Measurements from ENCODE around the gene SIX5.
A peak's percentile ranks its signal among the peaks of the same experiment; 100 is the strongest.

SIX5 gene

DNA sequence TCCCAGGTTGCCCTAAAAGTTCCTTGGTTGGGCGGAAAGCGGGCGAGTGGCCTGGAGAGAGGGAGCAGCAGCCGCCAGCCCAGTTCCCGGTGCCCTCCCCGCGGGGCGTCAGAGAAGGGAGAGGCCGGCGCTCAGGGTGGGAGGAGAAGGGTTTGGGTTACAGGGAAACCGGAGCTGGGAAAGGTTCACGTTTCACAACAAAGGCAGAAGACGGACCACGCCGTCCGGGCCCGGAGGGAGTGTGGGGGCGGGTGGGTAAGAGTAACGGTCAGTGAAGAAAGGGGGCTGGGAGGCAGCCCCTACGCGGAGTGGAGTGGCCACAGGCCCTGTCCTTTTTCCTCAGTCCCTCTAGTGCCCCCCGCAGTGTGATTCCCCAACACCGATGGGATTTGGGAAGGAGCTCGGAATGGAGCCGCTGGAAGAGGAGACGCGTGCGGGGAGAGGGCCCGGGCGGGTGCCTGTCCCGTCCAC, 1.6 kb downstream of the SIX5 start:
- H4K20me1 ChIP-seq (ENCODE audit: insufficient read depth, low read length), result 0 out of 2 replicates have a peak, but pooled peaks cover 2% of the 10 kb centered on the region
- H3K4me2 ChIP-seq (ENCODE audit: insufficient read depth, low read length), result peak overlapping the region; percentile 86
- H2AFZ ChIP-seq (ENCODE audit: low read depth, low read length), result no peak overlapping the region
- H3K9me3 ChIP-seq (ENCODE audit: insufficient read depth, low read length, severe bottlenecking), result no peaks in the 10 kb centered on the region
- no peak for DNase-seq
- TF ChIP-seq, protein P1, sequence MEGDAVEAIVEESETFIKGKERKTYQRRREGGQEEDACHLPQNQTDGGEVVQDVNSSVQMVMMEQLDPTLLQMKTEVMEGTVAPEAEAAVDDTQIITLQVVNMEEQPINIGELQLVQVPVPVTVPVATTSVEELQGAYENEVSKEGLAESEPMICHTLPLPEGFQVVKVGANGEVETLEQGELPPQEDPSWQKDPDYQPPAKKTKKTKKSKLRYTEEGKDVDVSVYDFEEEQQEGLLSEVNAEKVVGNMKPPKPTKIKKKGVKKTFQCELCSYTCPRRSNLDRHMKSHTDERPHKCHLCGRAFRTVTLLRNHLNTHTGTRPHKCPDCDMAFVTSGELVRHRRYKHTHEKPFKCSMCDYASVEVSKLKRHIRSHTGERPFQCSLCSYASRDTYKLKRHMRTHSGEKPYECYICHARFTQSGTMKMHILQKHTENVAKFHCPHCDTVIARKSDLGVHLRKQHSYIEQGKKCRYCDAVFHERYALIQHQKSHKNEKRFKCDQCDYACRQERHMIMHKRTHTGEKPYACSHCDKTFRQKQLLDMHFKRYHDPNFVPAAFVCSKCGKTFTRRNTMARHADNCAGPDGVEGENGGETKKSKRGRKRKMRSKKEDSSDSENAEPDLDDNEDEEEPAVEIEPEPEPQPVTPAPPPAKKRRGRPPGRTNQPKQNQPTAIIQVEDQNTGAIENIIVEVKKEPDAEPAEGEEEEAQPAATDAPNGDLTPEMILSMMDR (IDR thresholded peaks at IDR 0.05; ENCODE audit: borderline replicate concordance, extremely low read depth, low read length, poor library complexity, severe bottlenecking), result no peak
- no peak for TF ChIP-seq EZH2 (IDR thresholded peaks at IDR 0.05; ENCODE audit: borderline replicate concordance, low read depth, low read length, severe bottlenecking)
- H3K27me3 ChIP-seq (ENCODE audit: insufficient read depth, low read length, poor library complexity), result no peaks in the 10 kb centered on the region
- peaks cover 2% of the 10 kb centered on the region; the same call in 1 of the 2 replicates for H3K36me3 ChIP-seq (ENCODE audit: insufficient read depth, low read length)
- ATAC-seq (ENCODE audit: insufficient read depth, low read depth), result no peak
- H3K4me3 ChIP-seq (ENCODE audit: low read depth in 1 of 2, low read length in 2 of 2), result no peak overlapping the region; a peak in 1 of 4 replicates
- H3K9ac ChIP-seq (ENCODE audit: low read depth, low read length), result peak overlapping the region; percentile 77; the same call in 1 of the 2 replicates
- H3K27ac ChIP-seq (ENCODE audit: low read length), result no peak overlapping the region
- no peaks in the 10 kb centered on the region for H3K79me2 ChIP-seq (ENCODE audit: insufficient read depth, low read length)
- peaks cover 26% of the 10 kb centered on the region for H3K4me1 ChIP-seq (ENCODE audit: insufficient read depth, low read length)

DNA sequence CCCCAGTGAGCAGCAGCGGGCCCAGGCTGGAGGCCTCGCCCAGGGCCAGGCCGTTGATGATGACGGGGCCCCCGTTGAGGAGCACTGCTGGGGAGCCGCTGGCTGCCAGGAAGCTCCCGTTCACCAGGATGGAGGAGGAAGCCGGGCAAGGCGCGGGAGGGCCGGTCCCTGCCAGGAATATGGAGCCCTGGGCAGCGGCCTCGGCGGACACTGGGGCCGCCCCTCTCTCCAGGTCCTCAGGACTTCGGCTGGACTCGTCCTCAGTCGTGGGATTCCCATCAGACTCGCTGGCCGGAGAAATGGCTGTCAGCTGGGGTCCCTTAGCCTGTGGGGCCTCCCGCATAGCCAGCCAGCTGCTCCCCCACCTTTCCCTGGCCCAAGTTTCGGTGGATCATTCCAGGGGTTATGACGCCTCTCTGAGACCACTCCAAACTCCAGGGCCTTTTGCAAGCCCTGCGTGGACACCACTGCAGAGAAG, 2.1 kb downstream of the SIX5 start:
- Histone ChIP-seq H3K4me1 (ENCODE audit: insufficient read depth, low read length) (peaks cover 26% of the 10 kb centered on the region), H3K27ac (ENCODE audit: low read length) (no peak overlapping the region), H3K9ac (ENCODE audit: low read depth, low read length) (no peak overlapping the region), H3K9me3 (ENCODE audit: insufficient read depth, low read length, severe bottlenecking) (no peaks in the 10 kb centered on the region), H3K79me2 (ENCODE audit: insufficient read depth, low read length) (no peaks in the 10 kb centered on the region), H3K4me3 (ENCODE audit: low read depth in 1 of 2, low read length in 2 of 2) (no peak overlapping the region), H4K20me1 (ENCODE audit: insufficient read depth, low read length) (0 out of 2 replicates have a peak, but pooled peaks cover 2% of the 10 kb centered on the region), H2AFZ (ENCODE audit: low read depth, low read length) (no peak overlapping the region), H3K36me3 (ENCODE audit: insufficient read depth, low read length) (peaks cover 2% of the 10 kb centered on the region; the same call in 1 of the 2 replicates), H3K4me2 (ENCODE audit: insufficient read depth, low read length) (peak overlapping the region; percentile 86; the same call in 1 of the 2 replicates), H3K27me3 (ENCODE audit: insufficient read depth, low read length, poor library complexity) (no peaks in the 10 kb centered on the region)
- TF ChIP-seq EZH2 (IDR thresholded peaks at IDR 0.05; ENCODE audit: borderline replicate concordance, low read depth, low read length, severe bottlenecking), result no peak
- TF ChIP-seq, protein P1 (IDR thresholded peaks at IDR 0.05; ENCODE audit: borderline replicate concordance, extremely low read depth, low read length, poor library complexity, severe bottlenecking), result no peak
- DNase-seq (no peak), ATAC-seq (ENCODE audit: insufficient read depth, low read depth) (no peak)

DNA sequence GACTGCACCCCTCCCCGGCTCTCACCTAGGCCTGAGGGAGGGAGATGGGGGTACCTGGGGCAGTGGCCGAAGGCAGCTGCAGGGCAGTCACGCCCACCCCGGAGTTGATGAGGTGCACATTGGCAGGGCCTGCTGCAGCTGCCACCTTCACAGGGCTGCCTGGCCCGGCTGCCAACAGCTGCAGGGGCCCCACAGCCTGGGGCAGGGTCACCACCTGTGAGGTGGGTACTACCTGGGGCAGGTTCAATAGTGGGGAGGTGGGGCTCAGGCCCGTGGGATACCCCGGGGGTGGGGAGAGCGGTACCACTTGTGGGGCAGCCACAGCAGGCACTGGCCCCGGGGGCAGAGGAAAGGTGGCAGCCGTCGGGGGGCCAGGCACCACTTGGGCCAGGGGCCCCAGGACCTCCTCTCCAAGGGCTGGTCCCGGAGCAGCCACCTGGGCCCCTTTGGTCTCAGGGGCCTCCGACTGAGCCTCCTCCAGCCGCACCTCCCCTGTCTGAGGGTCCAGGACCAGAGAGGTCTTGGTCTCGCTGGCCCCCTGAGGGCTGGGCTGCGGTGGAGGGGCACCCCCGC, 2.7 kb downstream of the SIX5 start:
- Histone ChIP-seq H3K4me2 (ENCODE audit: insufficient read depth, low read length) (no peak overlapping the region), H2AFZ (ENCODE audit: low read depth, low read length) (no peak overlapping the region), H3K27ac (ENCODE audit: low read length) (no peak overlapping the region), H3K27me3 (ENCODE audit: insufficient read depth, low read length, poor library complexity) (no peaks in the 10 kb centered on the region), H4K20me1 (ENCODE audit: insufficient read depth, low read length) (0 out of 2 replicates have a peak, but pooled peaks cover 2% of the 10 kb centered on the region), H3K9me3 (ENCODE audit: insufficient read depth, low read length, severe bottlenecking) (no peaks in the 10 kb centered on the region), H3K9ac (ENCODE audit: low read depth, low read length) (no peak overlapping the region), H3K4me1 (ENCODE audit: insufficient read depth, low read length) (peaks cover 26% of the 10 kb centered on the region), H3K79me2 (ENCODE audit: insufficient read depth, low read length) (no peaks in the 10 kb centered on the region), H3K36me3 (ENCODE audit: insufficient read depth, low read length) (peaks cover under 1% of the 10 kb centered on the region; the same call in 1 of the 2 replicates), H3K4me3 (ENCODE audit: low read depth in 1 of 2, low read length in 2 of 2) (no peak overlapping the region)
- TF ChIP-seq, protein P1 (IDR thresholded peaks at IDR 0.05; ENCODE audit: borderline replicate concordance, extremely low read depth, low read length, poor library complexity, severe bottlenecking), result no peak
- no peak for TF ChIP-seq EZH2 (IDR thresholded peaks at IDR 0.05; ENCODE audit: borderline replicate concordance, low read depth, low read length, severe bottlenecking)
- no peak for DNase-seq
- no peak for ATAC-seq (ENCODE audit: insufficient read depth, low read depth)
